IgD-negative memory B cell (primary cell): ENCODE measurements around the gene P3H3. TPM values are rescaled to one million over a fixed set of nuclear protein-coding genes. Genes with fewer than 3 reads are reported as not detected.

ENCODE experiments used
- H3K27ac Mint-ChIP-seq, 3 donors: one replicate each; pipeline ENCODE4 v1.8.0; 2020 to 2022; ENCODE audit warnings: mild to moderate bottlenecking in 3 of 3, mixed read lengths in 3 of 3, moderate library complexity in 1 of 3
- H3K27me3 Mint-ChIP-seq: one replicate; pipeline ENCODE4 v1.8.0; 2021; ENCODE audit warnings: mixed read lengths
- H3K36me3 Mint-ChIP-seq: one replicate; pipeline ENCODE4 v1.8.0; 2020; ENCODE audit warnings: mild to moderate bottlenecking, mixed read lengths
- H3K4me1 Mint-ChIP-seq, 3 donors: one replicate each; pipeline ENCODE4 v1.8.0; 2020 to 2022; ENCODE audit warnings: mixed read lengths in 3 of 3, mild to moderate bottlenecking in 1 of 3
- H3K4me3 Mint-ChIP-seq, 4 donors: one replicate each; pipeline ENCODE4 v1.8.0; 2020 to 2022; ENCODE audit warnings: mild to moderate bottlenecking in 4 of 4, mixed read lengths in 4 of 4, moderate library complexity in 3 of 4
- H3K9me3 Mint-ChIP-seq, 3 donors: one replicate each; pipeline ENCODE4 v1.8.0; 2020 to 2021; ENCODE audit warnings: mixed read lengths in 3 of 3, mild to moderate bottlenecking in 1 of 3
- polyA plus RNA-seq: library from polyadenylated mRNA; unstranded; fragments of 300-500 nt; fragmentation: Illumina TruSeq; gene quantifications from one replicate; pipeline ENCODE4 v1.2.3, GENCODE V29; 2021

The P3H3 gene, protein sequence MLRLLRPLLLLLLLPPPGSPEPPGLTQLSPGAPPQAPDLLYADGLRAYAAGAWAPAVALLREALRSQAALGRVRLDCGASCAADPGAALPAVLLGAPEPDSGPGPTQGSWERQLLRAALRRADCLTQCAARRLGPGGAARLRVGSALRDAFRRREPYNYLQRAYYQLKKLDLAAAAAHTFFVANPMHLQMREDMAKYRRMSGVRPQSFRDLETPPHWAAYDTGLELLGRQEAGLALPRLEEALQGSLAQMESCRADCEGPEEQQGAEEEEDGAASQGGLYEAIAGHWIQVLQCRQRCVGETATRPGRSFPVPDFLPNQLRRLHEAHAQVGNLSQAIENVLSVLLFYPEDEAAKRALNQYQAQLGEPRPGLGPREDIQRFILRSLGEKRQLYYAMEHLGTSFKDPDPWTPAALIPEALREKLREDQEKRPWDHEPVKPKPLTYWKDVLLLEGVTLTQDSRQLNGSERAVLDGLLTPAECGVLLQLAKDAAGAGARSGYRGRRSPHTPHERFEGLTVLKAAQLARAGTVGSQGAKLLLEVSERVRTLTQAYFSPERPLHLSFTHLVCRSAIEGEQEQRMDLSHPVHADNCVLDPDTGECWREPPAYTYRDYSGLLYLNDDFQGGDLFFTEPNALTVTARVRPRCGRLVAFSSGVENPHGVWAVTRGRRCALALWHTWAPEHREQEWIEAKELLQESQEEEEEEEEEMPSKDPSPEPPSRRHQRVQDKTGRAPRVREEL
- polyA plus RNA-seq = not detected

- Mint-ChIP-seq H3K27ac (peak within 1 kb of the TSS in 1 of 3 donors; percentile 68), H3K4me1 (peaks cover 0 to 12% (median 6%) of the 10 kb centered on the region in 3 donors), H3K27me3 (peaks cover 65% of the 10 kb centered on the region), H3K36me3 (peaks cover 3% of the 10 kb centered on the region), H3K4me3 (peak within 1 kb of the TSS; percentile 61 to 92 (median 86)), H3K9me3 (no peaks in the 10 kb centered on the region)
These were observed at the start of gene P3H3 for GRCh38 chr12:6827982-6828780. TSS of gene P3H3 (plus strand) at chr12:6828407. CDS start at chr12:6828441, 34 bp downstream.

DNA sequence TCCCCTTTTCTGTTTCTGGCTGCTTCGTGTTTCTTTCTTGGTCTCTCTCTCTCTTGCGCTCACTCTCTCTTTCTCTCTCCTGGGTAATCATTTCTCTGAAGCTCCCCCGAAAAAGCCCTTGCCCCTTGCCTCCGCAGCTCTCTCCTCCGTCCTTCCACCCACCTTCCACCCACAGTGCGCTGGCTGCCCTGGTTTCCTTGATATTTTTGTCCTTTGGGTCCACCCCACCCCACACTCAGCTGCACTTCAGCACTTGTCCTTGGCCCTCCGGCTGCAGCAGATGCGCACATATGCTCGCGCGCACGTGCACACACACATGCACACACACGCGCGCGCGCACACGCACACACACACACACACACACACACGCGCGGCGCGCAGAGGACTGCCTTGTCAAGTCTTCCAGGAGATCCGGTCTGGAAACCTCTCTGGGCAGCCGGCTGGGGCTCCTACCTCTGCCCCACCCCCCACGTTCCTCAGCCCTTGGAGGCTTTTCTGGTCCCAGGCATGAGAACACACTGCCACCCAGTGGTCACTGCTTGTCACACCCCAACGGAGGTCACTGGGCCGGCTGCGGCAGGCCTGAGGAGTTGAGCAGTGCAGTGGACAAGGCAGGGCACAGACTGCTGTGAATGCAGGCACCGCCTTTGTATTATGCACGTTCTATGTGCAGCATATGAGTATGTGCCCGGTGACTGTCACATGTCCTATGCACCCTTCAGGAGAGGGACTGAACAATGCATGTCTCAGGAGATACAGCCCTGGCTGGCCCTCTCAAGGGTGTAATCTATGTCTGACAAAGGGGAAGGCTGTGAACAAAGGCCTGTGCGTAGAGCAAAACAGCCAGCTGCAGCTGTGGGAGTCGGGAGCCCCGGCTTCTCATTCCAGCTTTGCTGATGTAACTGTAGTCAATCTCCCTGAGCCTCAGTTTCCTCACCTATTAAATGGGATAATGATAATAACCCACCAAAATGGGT, 49.3 kb upstream of the P3H3 start:
- Mint-ChIP-seq H3K4me3 (peak overlapping the region; percentile 63 to 95 (median 89)), H3K27ac (peak overlapping the region; percentile 19 to 90 (median 29)), H3K9me3 (no peaks in the 10 kb centered on the region), H3K36me3 (peaks cover 2% of the 10 kb centered on the region), H3K4me1 (peaks cover 4 to 11% (median 8%) of the 10 kb centered on the region in 3 donors), H3K27me3 (peaks cover 31% of the 10 kb centered on the region)

DNA sequence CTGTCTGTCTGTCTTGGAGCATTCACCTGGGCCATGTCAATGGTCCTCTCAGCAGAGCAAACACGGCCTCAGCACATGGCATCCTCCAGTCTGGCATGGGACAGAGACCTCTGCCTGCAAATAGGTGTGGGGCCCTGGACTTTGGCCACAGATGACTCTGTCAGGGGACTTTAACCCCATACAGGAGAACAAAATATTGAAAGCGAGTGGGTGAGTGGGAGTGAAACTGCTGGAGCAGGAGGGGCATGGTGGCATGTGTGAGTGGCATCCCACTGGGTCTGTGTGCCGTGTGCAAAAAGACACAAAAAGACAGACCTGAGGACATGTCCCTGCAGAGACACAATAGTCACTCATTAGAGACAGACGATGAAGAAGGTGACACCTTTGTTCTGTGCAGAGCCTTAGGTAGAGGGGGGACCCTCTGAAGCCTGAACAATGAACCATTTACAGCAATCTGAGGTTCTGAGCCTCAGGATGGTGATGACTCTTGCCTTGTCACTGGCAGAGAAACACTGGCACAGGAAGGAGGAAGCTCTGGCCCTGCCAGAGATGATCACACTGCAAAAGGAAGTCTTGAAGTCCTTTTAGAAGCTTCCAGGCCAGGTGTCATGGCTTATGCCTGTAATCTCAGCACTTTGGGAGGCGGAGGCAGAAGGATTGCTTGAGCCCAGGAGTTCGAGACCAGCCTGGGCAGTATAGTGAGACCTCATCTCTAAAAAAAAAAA, 48.3 kb upstream of the P3H3 start:
- H3K9me3 Mint-ChIP-seq = no peaks in the 10 kb centered on the region
- H3K36me3 Mint-ChIP-seq = peaks cover 2% of the 10 kb centered on the region
- H3K27me3 Mint-ChIP-seq = peaks cover 26% of the 10 kb centered on the region
- no peak overlapping the region for H3K4me3 Mint-ChIP-seq
- peaks cover under 1 to 11% (median 6%) of the 10 kb centered on the region in 3 donors for H3K4me1 Mint-ChIP-seq
- H3K27ac Mint-ChIP-seq = peak overlapping the region; percentile 19 to 34 (median 29)

GRCh38 chr12:6780573-6780972, 47.6 kb upstream of the P3H3 start:
- Mint-ChIP-seq H3K4me3 (no peak overlapping the region), H3K27me3 (peaks cover 20% of the 10 kb centered on the region), H3K9me3 (no peaks in the 10 kb centered on the region), H3K4me1 (peaks cover 0 to 11% (median 4%) of the 10 kb centered on the region in 3 donors), H3K36me3 (peaks cover 2% of the 10 kb centered on the region), H3K27ac (no peak overlapping the region)

GRCh38 chr12:6782119-6782518, 46.1 kb upstream of the P3H3 start:
- Mint-ChIP-seq H3K4me3 (no peak overlapping the region), H3K36me3 (no peaks in the 10 kb centered on the region), H3K4me1 (peaks cover 0 to 9% (median 4%) of the 10 kb centered on the region in 3 donors), H3K27me3 (peaks cover 11% of the 10 kb centered on the region), H3K9me3 (no peaks in the 10 kb centered on the region), H3K27ac (no peak overlapping the region)

GRCh38 chr12:6782850-6783566, 45.2 kb upstream of the P3H3 start:
- Mint-ChIP-seq H3K4me1 (peaks cover 0 to 8% (median 4%) of the 10 kb centered on the region in 3 donors), H3K36me3 (no peaks in the 10 kb centered on the region), H3K27me3 (peaks cover 10% of the 10 kb centered on the region), H3K9me3 (no peaks in the 10 kb centered on the region), H3K4me3 (no peak overlapping the region), H3K27ac (no peak overlapping the region)

GRCh38 chr12:6783828-6784227, 44.4 kb upstream of the P3H3 start:
- H3K4me3 Mint-ChIP-seq = no peak overlapping the region
- H3K27me3 Mint-ChIP-seq = peaks cover 2% of the 10 kb centered on the region
- no peaks in the 10 kb centered on the region for H3K36me3 Mint-ChIP-seq
- H3K4me1 Mint-ChIP-seq = peaks cover 0 to 1% (median under 1%) of the 10 kb centered on the region in 3 donors
- no peaks in the 10 kb centered on the region for H3K9me3 Mint-ChIP-seq
- H3K27ac Mint-ChIP-seq = no peak overlapping the region

DNA sequence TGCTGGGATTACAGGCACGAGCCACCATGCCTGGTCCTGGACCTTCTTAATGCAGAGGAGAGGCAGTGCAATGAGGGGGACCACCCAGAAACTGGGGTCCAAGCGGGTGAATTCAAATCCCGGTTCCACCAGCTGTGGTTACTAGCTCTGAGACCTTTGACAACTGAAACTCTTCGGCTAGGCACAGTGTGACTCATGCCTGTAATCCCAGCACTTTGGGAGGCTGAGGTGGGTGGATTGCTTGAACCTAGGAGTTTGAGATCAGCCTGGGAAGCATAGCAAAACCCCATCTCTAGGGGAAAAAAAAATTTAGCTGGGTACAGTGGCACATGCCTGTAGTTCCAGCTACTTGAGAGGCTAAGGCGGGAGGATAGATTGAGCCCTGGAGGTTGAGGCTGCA, 43.9 kb upstream of the P3H3 start:
- H3K4me1 Mint-ChIP-seq = no peaks in the 10 kb centered on the region
- H3K27me3 Mint-ChIP-seq = peaks cover 2% of the 10 kb centered on the region
- no peaks in the 10 kb centered on the region for H3K36me3 Mint-ChIP-seq
- no peak overlapping the region for H3K4me3 Mint-ChIP-seq
- H3K27ac Mint-ChIP-seq = no peak overlapping the region
- H3K9me3 Mint-ChIP-seq = no peaks in the 10 kb centered on the region

DNA sequence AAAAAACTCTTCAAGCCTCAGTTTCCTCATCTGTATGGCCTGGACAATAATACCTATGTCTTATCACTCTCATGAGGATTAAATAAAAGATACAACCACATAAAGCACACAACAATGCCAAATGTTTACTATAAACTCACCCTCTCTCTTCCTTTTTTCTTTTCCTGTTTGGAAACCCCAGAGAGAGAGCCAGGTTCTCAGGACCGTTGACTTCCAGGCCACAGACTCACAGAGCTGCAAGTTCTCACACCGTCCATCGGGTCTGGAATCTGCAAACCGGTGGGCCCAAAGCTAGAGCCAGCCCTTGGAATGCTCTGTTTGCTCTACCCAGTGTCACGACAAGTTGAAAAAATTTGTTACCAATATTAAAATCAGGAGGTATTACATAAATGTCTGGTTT, 43.4 kb upstream of the P3H3 start:
- no peaks in the 10 kb centered on the region for H3K4me1 Mint-ChIP-seq
- peaks cover 2% of the 10 kb centered on the region for H3K27me3 Mint-ChIP-seq
- H3K9me3 Mint-ChIP-seq = no peaks in the 10 kb centered on the region
- no peak overlapping the region for H3K4me3 Mint-ChIP-seq
- H3K27ac Mint-ChIP-seq = peak overlapping the region in 1 of 3 donors; percentile 67
- H3K36me3 Mint-ChIP-seq = no peaks in the 10 kb centered on the region

GRCh38 chr12:6786416-6787094, 41.7 kb upstream of the P3H3 start:
- Mint-ChIP-seq H3K27me3 (peaks cover 2% of the 10 kb centered on the region), H3K9me3 (no peaks in the 10 kb centered on the region), H3K27ac (no peak overlapping the region), H3K4me3 (no peak overlapping the region), H3K36me3 (no peaks in the 10 kb centered on the region), H3K4me1 (no peaks in the 10 kb centered on the region)

GRCh38 chr12:6787309-6787708, 40.9 kb upstream of the P3H3 start:
- Mint-ChIP-seq H3K27ac (no peak overlapping the region), H3K4me3 (no peak overlapping the region)

More at GRCh38 chr12:6787309-6787708, 40.9 kb upstream of the P3H3 start:
- Mint-ChIP-seq H3K27me3 (peaks cover 7% of the 10 kb centered on the region), H3K4me1 (peaks cover under 1 to 2% (median 1%) of the 10 kb centered on the region in 3 donors), H3K9me3 (no peaks in the 10 kb centered on the region), H3K36me3 (no peaks in the 10 kb centered on the region)
